C4-2B (cell line): ENCODE results near the gene TYW1.
"Not testable (repeated sequence)": the region's sequence is repeated elsewhere in the genome, so short reads cannot be mapped to it uniquely, and the experiment has no call there.

ENCODE experiments used
- ZFX ChIP-seq: fragments of 450-650 bp; IDR thresholded peaks from 2 replicates; pipeline ENCODE4 v1.6.1; 2017
- TF ChIP-seq, protein P1 (sequence below): fragments of 450-650 bp; conservative IDR thresholded peaks from 2 replicates; pipeline ENCODE4 v1.5.1; 2017; ENCODE audit warnings: mild to moderate bottlenecking

DNA sequence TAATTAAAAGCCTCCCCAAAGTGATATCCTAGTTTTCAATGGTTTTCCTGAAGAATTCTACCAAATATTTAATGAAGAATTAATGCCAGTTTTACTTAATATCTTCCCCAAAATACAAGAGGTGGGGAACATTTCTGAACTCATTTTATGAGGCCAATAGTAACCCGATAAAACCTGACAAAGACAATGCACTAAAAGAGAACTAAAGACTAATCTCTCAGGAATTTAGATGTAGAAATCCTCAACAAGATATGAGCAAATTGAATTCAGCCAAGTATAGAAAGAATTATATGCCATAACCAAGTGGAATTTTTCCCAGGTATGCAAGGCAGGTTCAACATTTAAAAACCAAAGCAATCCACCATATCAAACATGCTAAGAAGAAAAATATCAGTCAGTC lies 66.2 kb downstream of the TYW1 start:
- TF ChIP-seq, protein P1, sequence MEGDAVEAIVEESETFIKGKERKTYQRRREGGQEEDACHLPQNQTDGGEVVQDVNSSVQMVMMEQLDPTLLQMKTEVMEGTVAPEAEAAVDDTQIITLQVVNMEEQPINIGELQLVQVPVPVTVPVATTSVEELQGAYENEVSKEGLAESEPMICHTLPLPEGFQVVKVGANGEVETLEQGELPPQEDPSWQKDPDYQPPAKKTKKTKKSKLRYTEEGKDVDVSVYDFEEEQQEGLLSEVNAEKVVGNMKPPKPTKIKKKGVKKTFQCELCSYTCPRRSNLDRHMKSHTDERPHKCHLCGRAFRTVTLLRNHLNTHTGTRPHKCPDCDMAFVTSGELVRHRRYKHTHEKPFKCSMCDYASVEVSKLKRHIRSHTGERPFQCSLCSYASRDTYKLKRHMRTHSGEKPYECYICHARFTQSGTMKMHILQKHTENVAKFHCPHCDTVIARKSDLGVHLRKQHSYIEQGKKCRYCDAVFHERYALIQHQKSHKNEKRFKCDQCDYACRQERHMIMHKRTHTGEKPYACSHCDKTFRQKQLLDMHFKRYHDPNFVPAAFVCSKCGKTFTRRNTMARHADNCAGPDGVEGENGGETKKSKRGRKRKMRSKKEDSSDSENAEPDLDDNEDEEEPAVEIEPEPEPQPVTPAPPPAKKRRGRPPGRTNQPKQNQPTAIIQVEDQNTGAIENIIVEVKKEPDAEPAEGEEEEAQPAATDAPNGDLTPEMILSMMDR, result not testable (repeated sequence)
- not testable (repeated sequence) for TF ChIP-seq ZFX
